ENCODE results near the gene JAK1. TPM values are rescaled to one million over a fixed set of nuclear protein-coding genes. Genes with fewer than 3 reads are reported as not detected.

Gene JAK1
- total RNA-seq, 4 donors from 2014 or later, result 112 to 158 (median 135) TPM

DNA sequence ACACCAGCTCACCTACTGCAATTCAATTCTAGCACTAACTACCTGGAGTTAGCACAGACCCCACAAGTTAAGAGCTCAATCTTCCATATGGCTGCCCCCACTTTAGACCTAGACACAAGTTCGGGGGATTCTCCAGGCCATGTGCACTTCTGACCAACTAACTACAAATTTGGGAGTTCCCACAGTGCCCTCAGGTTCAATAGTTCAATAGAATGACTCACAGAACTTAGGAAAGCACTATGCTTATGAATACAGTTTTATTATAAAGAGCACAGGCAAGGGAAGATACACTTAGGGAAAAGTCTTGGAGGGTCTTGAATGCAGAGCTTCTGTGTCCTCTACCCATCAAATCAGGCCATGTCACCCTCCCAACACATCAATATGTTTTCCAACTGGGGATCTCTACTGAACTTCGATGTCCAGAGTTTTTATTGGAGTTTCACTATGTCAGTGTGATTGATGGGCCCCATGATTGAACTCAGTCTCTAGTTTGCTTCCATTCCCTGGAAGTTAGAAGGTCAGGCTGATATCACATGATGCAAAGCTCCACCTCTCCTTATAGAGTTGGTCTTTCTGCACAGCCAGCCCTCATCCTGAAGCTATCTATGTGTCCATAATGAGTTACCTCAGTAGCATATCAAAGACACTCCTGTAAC, 175.4 kb downstream of the JAK1 start:
- Histone ChIP-seq H3K27ac (replicated peaks in 1 of 4) (no peak overlapping the region), H3K4me3 (no peak overlapping the region), H3K36me3 (peaks cover 0 to 23% (median 11%) of the 10 kb centered on the region in 4 donors), H3K4me1 (no peaks in the 10 kb centered on the region), H3K9me3 (peaks cover 0 to 10% (median 4%) of the 10 kb centered on the region in 4 donors), H3K27me3 (no peaks in the 10 kb centered on the region)
- no peak for DNase-seq (ENCODE audit: extremely low spot score)
- no peak for TF ChIP-seq POLR2A (IDR thresholded peaks at IDR 0.05; ENCODE audit: low read depth)
- TF ChIP-seq, protein P1, sequence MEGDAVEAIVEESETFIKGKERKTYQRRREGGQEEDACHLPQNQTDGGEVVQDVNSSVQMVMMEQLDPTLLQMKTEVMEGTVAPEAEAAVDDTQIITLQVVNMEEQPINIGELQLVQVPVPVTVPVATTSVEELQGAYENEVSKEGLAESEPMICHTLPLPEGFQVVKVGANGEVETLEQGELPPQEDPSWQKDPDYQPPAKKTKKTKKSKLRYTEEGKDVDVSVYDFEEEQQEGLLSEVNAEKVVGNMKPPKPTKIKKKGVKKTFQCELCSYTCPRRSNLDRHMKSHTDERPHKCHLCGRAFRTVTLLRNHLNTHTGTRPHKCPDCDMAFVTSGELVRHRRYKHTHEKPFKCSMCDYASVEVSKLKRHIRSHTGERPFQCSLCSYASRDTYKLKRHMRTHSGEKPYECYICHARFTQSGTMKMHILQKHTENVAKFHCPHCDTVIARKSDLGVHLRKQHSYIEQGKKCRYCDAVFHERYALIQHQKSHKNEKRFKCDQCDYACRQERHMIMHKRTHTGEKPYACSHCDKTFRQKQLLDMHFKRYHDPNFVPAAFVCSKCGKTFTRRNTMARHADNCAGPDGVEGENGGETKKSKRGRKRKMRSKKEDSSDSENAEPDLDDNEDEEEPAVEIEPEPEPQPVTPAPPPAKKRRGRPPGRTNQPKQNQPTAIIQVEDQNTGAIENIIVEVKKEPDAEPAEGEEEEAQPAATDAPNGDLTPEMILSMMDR (IDR thresholded peaks at IDR 0.05), result no peak
- TF ChIP-seq EP300 (IDR thresholded peaks at IDR 0.05), result no peak
- TF ChIP-seq POLR2AphosphoS5 (IDR thresholded peaks at IDR 0.05), result no peak
- 94% methylated on average over 2 of the region's 2 CpGs for WGBS
- intact Hi-C loops (cut with DNase I), result no loop called here

Small RNA genes lying within 50 kb of the gene (small RNA-seq; reads per million reads assigned to genes)
- gene AL606517.2, result 0 reads per million in 3 donors

Other genes with a start within 250 kb of the JAK1 start
- gene RAVER2, start 221.5 kb downstream of the JAK1 start, total RNA-seq, result 10 to 100 TPM; 17.9 to 30.2 (median 22.4) TPM
- 10 to 100 TPM; 41.1 to 66.0 (median 51.2) TPM for gene AK4, start 181.7 kb upstream of the JAK1 start, total RNA-seq

All from esophagus muscularis mucosa (tissue), 4 donors.